ENCODE measurements around the gene C13orf46. TPM values are rescaled to one million over a fixed set of nuclear protein-coding genes. Genes with fewer than 3 reads are reported as not detected.

The C13orf46 gene
- total RNA-seq, 1 donor from 2014 or later: not detected

DNA sequence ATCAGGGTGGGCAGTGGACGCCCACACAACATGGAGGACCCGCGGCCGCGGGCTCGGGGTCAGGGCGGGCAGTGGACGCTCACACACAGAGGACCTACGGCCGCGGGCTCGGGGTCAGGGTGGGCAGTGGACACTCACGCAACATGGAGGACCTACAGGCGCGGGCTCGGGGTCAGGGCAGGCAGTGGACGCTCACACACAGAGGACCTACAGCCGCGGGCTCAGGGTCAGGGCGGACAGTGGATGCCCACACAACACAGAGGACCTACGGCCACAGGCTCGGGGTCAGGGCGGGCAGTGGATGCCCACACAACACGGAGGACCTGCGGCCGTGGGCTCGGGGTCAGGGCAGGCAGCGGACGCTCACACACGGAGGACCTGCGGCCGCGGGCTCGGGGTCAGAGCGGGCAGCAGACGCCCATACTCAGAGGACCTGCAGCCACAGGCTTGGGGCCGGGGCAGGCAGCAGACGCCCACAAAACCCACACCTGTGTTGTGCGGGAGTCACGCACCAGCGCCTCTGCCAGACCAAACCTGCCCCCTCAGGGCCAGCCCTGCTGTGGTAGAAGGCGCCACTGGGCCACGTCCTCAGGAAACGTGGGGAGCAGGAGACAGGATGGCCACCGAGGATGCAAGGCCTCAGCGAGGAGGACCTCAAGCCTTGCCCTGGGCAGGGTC, 27.6 kb upstream of the C13orf46 start:
- peaks cover 8% of the 10 kb centered on the region for H3K36me3 Mint-ChIP-seq
- H3K27ac Mint-ChIP-seq: no peak overlapping the region
- no peak overlapping the region for H2AFZ ChIP-seq (replicated peaks)
- no peaks in the 10 kb centered on the region for H3K9me3 Mint-ChIP-seq
- H3K27me3 Mint-ChIP-seq (ENCODE audit: insufficient read depth, low read depth): no peaks in the 10 kb centered on the region
- H3K36me3 ChIP-seq: no peaks in the 10 kb centered on the region
- H3K79me2 ChIP-seq (ENCODE audit: low read depth): no peaks in the 10 kb centered on the region
- H3K4me2 ChIP-seq: no peak overlapping the region
- DNase-seq (ENCODE audit: low spot score): no peak
- no peak for TF ChIP-seq EZH2 (IDR thresholded peaks at IDR 0.05)
- no peak for TF ChIP-seq EZH2phosphoT487 (IDR thresholded peaks at IDR 0.05)
- TF ChIP-seq CTCF (IDR thresholded peaks at IDR 0.05): no peak
- H3F3A ChIP-seq (ENCODE audit: low read depth): no peaks in the 10 kb centered on the region
- no peak overlapping the region for H3K4me3 ChIP-seq
- no peaks in the 10 kb centered on the region for H3K9me3 ChIP-seq (ENCODE audit: low read depth)
- no peak overlapping the region for H3K27ac ChIP-seq
- no peaks in the 10 kb centered on the region for H3K27me3 ChIP-seq
- no peak overlapping the region for H3K4me3 Mint-ChIP-seq
- no peaks in the 10 kb centered on the region for H4K20me1 ChIP-seq (ENCODE audit: low read depth)
- no peak overlapping the region for H3K9ac ChIP-seq
- H3K4me1 Mint-ChIP-seq: peaks cover 3% of the 10 kb centered on the region
- no peaks in the 10 kb centered on the region for H3K4me1 ChIP-seq

DNA sequence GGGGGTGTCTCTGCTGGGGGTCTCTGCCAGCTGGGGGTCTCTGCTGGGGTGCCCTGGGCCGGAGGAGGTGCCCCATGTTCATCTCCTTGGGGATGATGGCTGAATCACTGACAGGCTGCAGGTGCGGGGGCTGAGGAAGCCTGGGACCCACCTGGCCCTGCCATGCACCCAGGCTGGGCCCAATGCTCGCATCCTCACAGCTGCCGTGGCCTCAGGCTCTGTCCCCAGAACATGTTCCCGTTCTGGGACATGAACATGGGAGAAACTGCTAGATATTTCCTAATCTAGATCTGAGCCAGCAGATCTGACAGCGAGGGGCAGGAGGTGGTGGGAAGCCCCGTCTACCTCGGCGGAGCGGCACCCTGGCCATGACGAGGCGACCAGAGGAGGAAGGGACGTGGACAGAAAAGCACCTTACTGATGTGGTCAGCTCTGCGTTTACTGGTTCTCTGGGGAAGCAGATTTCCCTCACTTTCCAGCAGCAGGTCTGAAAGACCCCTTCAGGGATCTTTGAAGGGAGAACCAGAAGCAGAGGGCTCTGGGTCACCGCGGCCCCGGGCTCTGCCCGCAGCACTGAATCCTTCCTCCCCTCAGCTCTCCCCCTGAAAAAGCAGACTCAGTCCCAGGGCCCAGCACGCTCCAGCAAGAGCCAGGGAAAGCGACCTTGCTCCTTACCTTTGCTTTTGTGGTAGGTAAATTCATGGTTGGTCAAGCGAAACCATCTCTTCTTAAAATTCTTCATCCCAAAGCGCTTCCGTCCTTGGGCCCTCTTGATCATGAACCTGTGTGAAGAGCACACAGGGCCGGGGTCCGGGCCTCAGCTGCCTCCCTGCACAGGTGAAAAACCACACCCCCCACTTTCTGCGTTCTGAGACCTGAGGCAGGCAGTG, 26.5 kb upstream of the C13orf46 start:
- H3K36me3 Mint-ChIP-seq: peaks cover 8% of the 10 kb centered on the region
- H3K27ac Mint-ChIP-seq: peak overlapping the region; percentile 53
- peak overlapping the region; percentile 16 for H3K4me3 Mint-ChIP-seq

GRCh38 chr13:113999618-113999910, 25.7 kb upstream of the C13orf46 start:
- peaks cover 8% of the 10 kb centered on the region for H3K36me3 Mint-ChIP-seq

More for the DNA sequence above, 26.5 kb upstream of the C13orf46 start:
- Histone ChIP-seq H3K9ac (no peak overlapping the region), H3K4me1 (no peaks in the 10 kb centered on the region), H3K27me3 (no peaks in the 10 kb centered on the region), H3K9me3 (ENCODE audit: low read depth) (no peaks in the 10 kb centered on the region), H4K20me1 (ENCODE audit: low read depth) (no peaks in the 10 kb centered on the region), H3K36me3 (no peaks in the 10 kb centered on the region), H3F3A (ENCODE audit: low read depth) (no peaks in the 10 kb centered on the region), H2AFZ (replicated peaks) (no peak overlapping the region), H3K4me3 (no peak overlapping the region), H3K27ac (no peak overlapping the region), H3K4me2 (no peak overlapping the region), H3K79me2 (ENCODE audit: low read depth) (no peaks in the 10 kb centered on the region)
- Mint-ChIP-seq H3K27me3 (ENCODE audit: insufficient read depth, low read depth) (no peaks in the 10 kb centered on the region), H3K9me3 (no peaks in the 10 kb centered on the region), H3K4me1 (peaks cover 3% of the 10 kb centered on the region)
- TF ChIP-seq CTCF (IDR thresholded peaks at IDR 0.05): no peak
- TF ChIP-seq EZH2phosphoT487 (IDR thresholded peaks at IDR 0.05): no peak
- no peak for TF ChIP-seq EZH2 (IDR thresholded peaks at IDR 0.05)
- no peak for DNase-seq (ENCODE audit: low spot score)

More at GRCh38 chr13:113999618-113999910, 25.7 kb upstream of the C13orf46 start:
- H3K79me2 ChIP-seq (ENCODE audit: low read depth): no peaks in the 10 kb centered on the region
- H3K4me3 ChIP-seq: no peak overlapping the region
- H2AFZ ChIP-seq (replicated peaks): no peak overlapping the region
- H3K9ac ChIP-seq: no peak overlapping the region
- no peaks in the 10 kb centered on the region for H3K27me3 ChIP-seq
- no peak overlapping the region for H3K4me3 Mint-ChIP-seq
- no peaks in the 10 kb centered on the region for H3K4me1 ChIP-seq
- H3F3A ChIP-seq (ENCODE audit: low read depth): no peaks in the 10 kb centered on the region
- no peak overlapping the region for H3K27ac ChIP-seq
- no peaks in the 10 kb centered on the region for H4K20me1 ChIP-seq (ENCODE audit: low read depth)
- no peak for DNase-seq (ENCODE audit: low spot score)
- peaks cover 3% of the 10 kb centered on the region for H3K4me1 Mint-ChIP-seq
- no peaks in the 10 kb centered on the region for H3K9me3 ChIP-seq (ENCODE audit: low read depth)
- H3K27ac Mint-ChIP-seq: no peak overlapping the region
- H3K36me3 ChIP-seq: no peaks in the 10 kb centered on the region
- H3K4me2 ChIP-seq: no peak overlapping the region
- no peaks in the 10 kb centered on the region for H3K9me3 Mint-ChIP-seq
- TF ChIP-seq EZH2 (IDR thresholded peaks at IDR 0.05): no peak
- no peak for TF ChIP-seq EZH2phosphoT487 (IDR thresholded peaks at IDR 0.05)
- TF ChIP-seq CTCF (IDR thresholded peaks at IDR 0.05): no peak
- H3K27me3 Mint-ChIP-seq (ENCODE audit: insufficient read depth, low read depth): no peaks in the 10 kb centered on the region
